Endothelial cell of umbilical vein (primary cell): ENCODE results near the gene HOXC11. TPM values are rescaled to one million over a fixed set of nuclear protein-coding genes. Genes with fewer than 3 reads are reported as not detected.

Experiments used
- BruUV-seq: library from RNA; stranded (reverse); fragments of 400-500 nt; replicated peaks from 2 replicates; lab custom pipeline; 2021; lab: Mats Ljungman, UMichigan
- CTCF ChIA-PET: fragments of 300-600, 350-600 bp; sonication (Branson Sonifier 250); formaldehyde crosslinking; loops from one replicate; lab custom pipeline; 2021; ENCODE audit warnings: antibody characterized with exemption, inconsistent platforms; lab: Charles Lee
- POLR2A ChIA-PET: fragments of 300-600, 350-600 bp; sonication (Branson Sonifier 250); formaldehyde crosslinking; loops from one replicate; lab custom pipeline; 2021; ENCODE audit warnings: antibody characterized with exemption, inconsistent platforms; lab: Charles Lee
- DNase-seq: peaks from one replicate; pipeline ENCODE4 v3.0.0-alpha.2; 2011; ENCODE audit warnings: low read depth, low spot score
- FAIRE-seq: peaks from 2 replicates; lab custom pipeline; 2011; peaks lifted over from hg19 to GRCh38; lab: Jason Lieb, UNC
- H2AFZ ChIP-seq: 2 replicates; pipeline ENCODE4 v1.6.0; 2012; ENCODE audit warnings: low read depth, low read length, control low read depth, inconsistent platforms
- H3K27ac ChIP-seq: 2 replicates; pipeline ENCODE4 v1.5.1; 2011; ENCODE audit warnings: low read depth, mild to moderate bottlenecking, control low read depth, low read length, moderate library complexity; ENCODE audit not compliant: insufficient read depth
- H3K27me3 ChIP-seq, 2 experiments: 2 replicates each; pipeline versions ENCODE4 v1.6.0 to v1.6.1; 2011; ENCODE audit warnings: low read length in 2 of 2, mixed read lengths in 1 of 2; ENCODE audit not compliant: control insufficient read depth in 2 of 2, insufficient read depth in 2 of 2
- H3K36me3 ChIP-seq, 2 experiments: 2 replicates in 1 of 2; 3 replicates in 1 of 2; pipeline ENCODE4 v1.5.1; 2011; ENCODE audit warnings: low read length in 2 of 2, mild to moderate bottlenecking in 1 of 2, moderate library complexity in 1 of 2; ENCODE audit not compliant: control insufficient read depth in 2 of 2, insufficient read depth in 2 of 2; ENCODE audit errors: extremely low read depth in 1 of 2
- H3K4me1 ChIP-seq: 3 replicates; pipeline ENCODE4 v1.5.1; 2011; ENCODE audit warnings: mild to moderate bottlenecking, low read length; ENCODE audit not compliant: control insufficient read depth, insufficient read depth; ENCODE audit errors: extremely low read depth
- H3K4me2 ChIP-seq: 2 replicates; pipeline ENCODE4 v1.6.1; 2011; ENCODE audit warnings: low read length, control low read depth, mixed read lengths; ENCODE audit not compliant: insufficient read depth
- H3K4me3 ChIP-seq, 3 experiments: fragments of 200-600 bp in 1 of 3; sonication (generic), shearing (Covaris generic) in 1 of 3; replicated peaks in 1 of 3; 2 replicates each; pipeline ENCODE4 v1.5.1; 2011 to 2016; ENCODE audit warnings: control low read depth in 3 of 3, low read length in 3 of 3, mild to moderate bottlenecking in 2 of 3, inconsistent platforms in 1 of 3, low read depth in 1 of 3, moderate library complexity in 1 of 3; ENCODE audit not compliant: insufficient read depth in 1 of 3
- H3K79me2 ChIP-seq: 2 replicates; pipeline ENCODE4 v1.6.0; 2012; ENCODE audit warnings: low read length, inconsistent platforms; ENCODE audit not compliant: control insufficient read depth, insufficient read depth
- H3K9ac ChIP-seq: replicated peaks from 2 replicates; pipeline ENCODE3; 2011; ENCODE audit warnings: low read length, control low read depth; ENCODE audit not compliant: insufficient read depth; ENCODE audit errors: extremely low read depth
- H3K9me1 ChIP-seq: replicated peaks from 3 replicates; pipeline ENCODE4 v1.6.0; 2011; ENCODE audit warnings: mild to moderate bottlenecking, low read length; ENCODE audit not compliant: control insufficient read depth, insufficient read depth; ENCODE audit errors: extremely low read depth
- H3K9me3 ChIP-seq: replicated peaks from 2 replicates; pipeline ENCODE4 v1.5.1; 2012; ENCODE audit warnings: low read length, inconsistent platforms; ENCODE audit not compliant: control insufficient read depth, insufficient read depth
- H4K20me1 ChIP-seq: replicated peaks from 2 replicates; pipeline ENCODE3; 2011; ENCODE audit warnings: mild to moderate bottlenecking, low read length; ENCODE audit not compliant: control insufficient read depth, insufficient read depth; ENCODE audit errors: extremely low read depth
- EZH2 ChIP-seq: IDR thresholded peaks from 2 replicates; pipeline ENCODE4 v1.6.1; 2012; ENCODE audit warnings: borderline replicate concordance, low read depth, mild to moderate bottlenecking, moderate library complexity, low read length, inconsistent platforms; ENCODE audit not compliant: severe bottlenecking
- FOS ChIP-seq: IDR thresholded peaks from 2 replicates; pipeline ENCODE4 v1.6.1; 2011; ENCODE audit warnings: mild to moderate bottlenecking, low read length, moderate library complexity, borderline replicate concordance; ENCODE audit not compliant: insufficient read depth
- GATA2 ChIP-seq: IDR thresholded peaks from 2 replicates; pipeline ENCODE4 v1.7.0; 2011; ENCODE audit warnings: low read depth, mild to moderate bottlenecking, moderate library complexity, mixed read lengths, low read length; ENCODE audit not compliant: insufficient read length, insufficient read depth
- MYC ChIP-seq: IDR thresholded peaks from one replicate; pipeline ENCODE4 v1.6.1; 2011; ENCODE audit warnings: mild to moderate bottlenecking, low read depth, low read length
- POLR2AphosphoS5 ChIP-seq: IDR thresholded peaks from 2 replicates; pipeline ENCODE4 v1.6.1; 2012; ENCODE audit warnings: low read depth, mild to moderate bottlenecking, control low read depth, low read length, moderate library complexity; ENCODE audit not compliant: insufficient read depth
- dilution Hi-C: fragments of 300-500 bp; cut with MboI; formaldehyde crosslinking; loops from one replicate; pipeline ENCODE4 v1.15.0; 2019; ENCODE audit warnings: low sequenced_read_pairs; ENCODE audit not compliant: extremely low pct_ligation_motif_present
- intact Hi-C: fragments of 100-400 bp; cut with micrococcal nuclease; formaldehyde crosslinking; loops from one replicate; pipeline ENCODE4 v1.10.0; 2022
- polyA plus RNA-seq, 4 experiments: library from polyadenylated mRNA; depleted of rRNA in 3 of 4; stranded (reverse) in 3 of 4; unstranded in 1 of 4; fragments of >200 nt; gene quantifications; 2 replicates each; pipeline versions ENCODE4 v1.2.1 to v1.2.3, GENCODE V29; 2011 to 2012; ENCODE audit warnings: missing spikeins in 1 of 4
- total RNA-seq: library from RNA; stranded (reverse); gene quantifications from 2 replicates; pipeline ENCODE4 v1.2.3, GENCODE V29; 2021
- TF ChIP-seq, protein P1 (sequence below), 2 donors: IDR thresholded peaks; 1 replicate in 1 of 2; 2 replicates in 1 of 2; pipeline ENCODE4 v1.5.1; 2011; ENCODE audit warnings: low read length in 2 of 2, mild to moderate bottlenecking in 2 of 2, moderate library complexity in 2 of 2, control low read depth in 1 of 2, inconsistent platforms in 1 of 2, low read depth in 1 of 2; ENCODE audit not compliant: insufficient read depth in 1 of 2; ENCODE audit errors: extremely low read depth in 1 of 2

HOXC11 gene
- total and polyA plus RNA-seq, 2 donors (not counting 3 experiments of a cell fraction or from before 2014, with no cell fraction given): not detected

DNA sequence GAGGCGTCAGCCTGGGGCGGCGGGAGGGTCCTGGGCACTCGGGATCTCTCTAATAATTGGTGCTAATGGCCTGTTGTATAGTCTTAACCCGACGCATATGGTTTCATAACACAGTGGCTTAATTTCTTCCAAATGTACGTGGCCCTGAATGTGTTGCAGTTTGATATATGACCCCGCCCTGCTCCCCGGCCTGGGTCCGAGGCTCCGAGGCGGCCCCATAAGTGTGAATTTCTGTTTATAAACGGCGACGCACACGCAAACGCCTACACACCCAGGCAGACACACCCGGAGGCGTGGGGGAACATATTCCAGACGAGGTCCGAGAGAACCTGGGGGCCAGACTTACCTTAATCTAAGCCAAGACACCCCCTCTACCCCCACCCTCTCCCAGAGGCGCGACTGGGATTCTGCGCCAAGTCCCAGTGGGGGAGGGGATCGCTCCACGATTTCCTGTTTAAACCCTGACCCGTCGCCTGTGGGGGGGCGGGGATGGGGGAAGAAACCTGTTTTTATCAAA lies 45.6 kb downstream of the HOXC11 start:
- Histone ChIP-seq H3K9me3 (no peaks in the 10 kb centered on the region), H3K79me2 (no peaks in the 10 kb centered on the region), H3K4me1 (peaks cover 3% of the 10 kb centered on the region), H4K20me1 (no peaks in the 10 kb centered on the region), H3K27ac (no peak overlapping the region), H3K9ac (no peak overlapping the region), H2AFZ (no peak overlapping the region), H3K4me2 (no peak overlapping the region), H3K4me3 (no peak overlapping the region), H3K27me3 (peaks cover 84 to 93% of the 10 kb centered on the region in 2 experiments), H3K9me1 (no peaks in the 10 kb centered on the region), H3K36me3 (no peaks in the 10 kb centered on the region)
- dilution Hi-C loops: no loop called here
- FAIRE-seq (no peak), DNase-seq (no peak)
- no TSS peak for BruUV-seq
- no peak for TF ChIP-seq POLR2AphosphoS5
- no peak for TF ChIP-seq MYC
- no peak for TF ChIP-seq FOS
- no peak for TF ChIP-seq EZH2
- TF ChIP-seq, protein P1, sequence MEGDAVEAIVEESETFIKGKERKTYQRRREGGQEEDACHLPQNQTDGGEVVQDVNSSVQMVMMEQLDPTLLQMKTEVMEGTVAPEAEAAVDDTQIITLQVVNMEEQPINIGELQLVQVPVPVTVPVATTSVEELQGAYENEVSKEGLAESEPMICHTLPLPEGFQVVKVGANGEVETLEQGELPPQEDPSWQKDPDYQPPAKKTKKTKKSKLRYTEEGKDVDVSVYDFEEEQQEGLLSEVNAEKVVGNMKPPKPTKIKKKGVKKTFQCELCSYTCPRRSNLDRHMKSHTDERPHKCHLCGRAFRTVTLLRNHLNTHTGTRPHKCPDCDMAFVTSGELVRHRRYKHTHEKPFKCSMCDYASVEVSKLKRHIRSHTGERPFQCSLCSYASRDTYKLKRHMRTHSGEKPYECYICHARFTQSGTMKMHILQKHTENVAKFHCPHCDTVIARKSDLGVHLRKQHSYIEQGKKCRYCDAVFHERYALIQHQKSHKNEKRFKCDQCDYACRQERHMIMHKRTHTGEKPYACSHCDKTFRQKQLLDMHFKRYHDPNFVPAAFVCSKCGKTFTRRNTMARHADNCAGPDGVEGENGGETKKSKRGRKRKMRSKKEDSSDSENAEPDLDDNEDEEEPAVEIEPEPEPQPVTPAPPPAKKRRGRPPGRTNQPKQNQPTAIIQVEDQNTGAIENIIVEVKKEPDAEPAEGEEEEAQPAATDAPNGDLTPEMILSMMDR (IDR thresholded peaks at IDR 0.05; ENCODE audit: extremely low read depth in 1 of 2, insufficient read depth in 1 of 2, low read depth in 1 of 2, low read length in 2 of 2): no peak
- no peak for TF ChIP-seq GATA2
- POLR2A ChIA-PET: no interaction called here
- intact Hi-C loops: no loop called here
- CTCF ChIA-PET: interaction anchor here (2.2 to 4.3 kb wide), 2 partner anchors 12 to 34 kb away, joined by 5 to 36 read pairs; partner anchors contain the start of gene HOXC10
